CD14-positive monocyte (primary cell): Measurements from ENCODE around the gene COL19A1. TPM values are rescaled to one million over a fixed set of nuclear protein-coding genes. Genes with fewer than 3 reads are reported as not detected.

ENCODE experiments used
- DNase-seq, 3 donors: peaks; one replicate each; pipeline ENCODE4 v3.0.0-alpha.2; 2011 to 2022
- H2AFZ ChIP-seq: 2 replicates; pipeline ENCODE4 v1.6.0; 2012; ENCODE audit warnings: mild to moderate bottlenecking, low read depth, low read length, inconsistent platforms; ENCODE audit not compliant: insufficient read depth, poor library complexity, severe bottlenecking
- H3K27ac ChIP-seq, 2 donors: 1 replicate in 1 of 2; 2 replicates in 1 of 2; pipeline ENCODE4 v1.5.1; 2012 to 2013; ENCODE audit warnings: low read length in 2 of 2, control low read depth in 1 of 2, inconsistent platforms in 1 of 2, low read depth in 1 of 2, mild to moderate bottlenecking in 1 of 2
- H3K27me3 ChIP-seq, 2 donors: one replicate each; pipeline versions ENCODE4 v1.6.0 to v1.6.1; 2011 to 2013; ENCODE audit warnings: low read length in 2 of 2; ENCODE audit not compliant: control insufficient read depth in 2 of 2, insufficient read depth in 2 of 2
- H3K36me3 ChIP-seq, 2 donors: replicated peaks in 1 of 2; 1 replicate in 1 of 2; 2 replicates in 1 of 2; pipeline versions ENCODE4 v1.5.1 to v1.6.1; 2012 to 2013; ENCODE audit warnings: low read length in 2 of 2, control low read depth in 1 of 2, inconsistent platforms in 1 of 2, mild to moderate bottlenecking in 1 of 2; ENCODE audit not compliant: insufficient read depth in 2 of 2, control insufficient read depth in 1 of 2
- H3K4me1 ChIP-seq, 2 donors: 1 replicate in 1 of 2; 2 replicates in 1 of 2; pipeline versions ENCODE4 v1.5.1 to v1.6.1; 2012 to 2013; ENCODE audit warnings: low read length in 2 of 2, control low read depth in 1 of 2, inconsistent platforms in 1 of 2, mild to moderate bottlenecking in 1 of 2, moderate library complexity in 1 of 2; ENCODE audit not compliant: insufficient read depth in 2 of 2, control insufficient read depth in 1 of 2
- H3K4me2 ChIP-seq: replicated peaks from 2 replicates; pipeline ENCODE3; 2012; ENCODE audit warnings: low read length, moderate library complexity, mild to moderate bottlenecking; ENCODE audit not compliant: poor library complexity, severe bottlenecking; ENCODE audit errors: extremely low read depth
- H3K4me3 ChIP-seq, 3 experiments: fragments of 200-600 bp in 1 of 3; sonication (generic) in 1 of 3; replicated peaks in 1 of 3; 1 replicate in 2 of 3; 2 replicates in 1 of 3; pipeline ENCODE4 v1.5.1; 2011 to 2013; ENCODE audit warnings: low read length in 3 of 3, mild to moderate bottlenecking in 3 of 3, control low read depth in 2 of 3, low read depth in 2 of 3, inconsistent platforms in 1 of 3, moderate library complexity in 1 of 3
- H3K79me2 ChIP-seq: 2 replicates; pipeline ENCODE4 v1.6.0; 2012; ENCODE audit warnings: mild to moderate bottlenecking, control low read depth, inconsistent platforms, low read length, moderate library complexity; ENCODE audit not compliant: insufficient read depth
- H3K9ac ChIP-seq: 2 replicates; pipeline ENCODE4 v1.6.0; 2017; ENCODE audit warnings: low read length, mild to moderate bottlenecking; ENCODE audit not compliant: insufficient read depth, poor library complexity, severe bottlenecking
- H3K9me3 ChIP-seq, 2 donors: replicated peaks in 1 of 2; 1 replicate in 1 of 2; 2 replicates in 1 of 2; pipeline versions ENCODE4 v1.5.1 to v1.6.1; 2012 to 2013; ENCODE audit warnings: low read length in 2 of 2, control low read depth in 1 of 2; ENCODE audit not compliant: control insufficient read depth in 1 of 2, insufficient read depth in 1 of 2
- H4K20me1 ChIP-seq: 2 replicates; pipeline ENCODE4 v1.6.0; 2012; ENCODE audit warnings: mild to moderate bottlenecking, low read length, control low read depth, moderate library complexity; ENCODE audit not compliant: insufficient read depth
- H3K27ac Mint-ChIP-seq, 7 donors: one replicate each; pipeline ENCODE4 v1.8.0; 2020; ENCODE audit warnings: mild to moderate bottlenecking in 7 of 7, mixed read lengths in 7 of 7, moderate library complexity in 6 of 7, inconsistent platforms in 2 of 7
- H3K27me3 Mint-ChIP-seq, 3 donors: one replicate each; pipeline ENCODE4 v1.8.0; 2021 to 2022; ENCODE audit warnings: low read depth in 3 of 3, mild to moderate bottlenecking in 3 of 3, mixed read lengths in 3 of 3, moderate library complexity in 3 of 3, inconsistent platforms in 1 of 3
- H3K36me3 Mint-ChIP-seq, 2 donors: one replicate each; pipeline ENCODE4 v1.8.0; 2020; ENCODE audit warnings: mixed read lengths in 2 of 2, inconsistent platforms in 1 of 2, mild to moderate bottlenecking in 1 of 2
- H3K4me1 Mint-ChIP-seq: one replicate; pipeline ENCODE4 v1.8.0; 2020; ENCODE audit warnings: mild to moderate bottlenecking, mixed read lengths
- H3K4me3 Mint-ChIP-seq, 2 donors: one replicate each; pipeline ENCODE4 v1.8.0; 2020; ENCODE audit warnings: mild to moderate bottlenecking in 2 of 2, mixed read lengths in 2 of 2, moderate library complexity in 1 of 2
- H3K9me3 Mint-ChIP-seq, 7 donors: one replicate each; pipeline ENCODE4 v1.8.0; 2020 to 2022; ENCODE audit warnings: mixed read lengths in 7 of 7, mild to moderate bottlenecking in 6 of 7, moderate library complexity in 6 of 7, inconsistent platforms in 2 of 7
- WGBS: methylation state at CpG from one replicate; pipeline ENCODE4 v1.1.5; 2013; ENCODE audit warnings: missing lambda C conversion rate; ENCODE audit not compliant: insufficient coverage; 5-methylcytosine and 5-hydroxymethylcytosine counted together
- intact Hi-C, 2 donors: fragments of 100-400 bp; cut with micrococcal nuclease; formaldehyde crosslinking; loops; one replicate each; pipeline versions ENCODE4 v1.15.0 to v1.15.1; 2023
- polyA plus RNA-seq, 3 donors: library from polyadenylated mRNA; depleted of rRNA in 1 of 3; unstranded in 2 of 3; stranded (reverse) in 1 of 3; fragments of 300-500 nt in 2 of 3; fragments of >200 nt in 1 of 3; fragmentation: Illumina TruSeq in 2 of 3; gene quantifications; 1 replicate in 2 of 3; 2 replicates in 1 of 3; pipeline ENCODE4 v1.2.3, GENCODE V29; 2012 to 2021
- TF ChIP-seq, protein P1 (sequence below): fragments of 200-600 bp; IDR thresholded peaks from one replicate; pipeline ENCODE4 v1.8.0; 2022; ENCODE audit warnings: antibody characterized with exemption, mild to moderate bottlenecking

COL19A1 gene
- polyA plus RNA-seq, 3 donors = not detected

DNA sequence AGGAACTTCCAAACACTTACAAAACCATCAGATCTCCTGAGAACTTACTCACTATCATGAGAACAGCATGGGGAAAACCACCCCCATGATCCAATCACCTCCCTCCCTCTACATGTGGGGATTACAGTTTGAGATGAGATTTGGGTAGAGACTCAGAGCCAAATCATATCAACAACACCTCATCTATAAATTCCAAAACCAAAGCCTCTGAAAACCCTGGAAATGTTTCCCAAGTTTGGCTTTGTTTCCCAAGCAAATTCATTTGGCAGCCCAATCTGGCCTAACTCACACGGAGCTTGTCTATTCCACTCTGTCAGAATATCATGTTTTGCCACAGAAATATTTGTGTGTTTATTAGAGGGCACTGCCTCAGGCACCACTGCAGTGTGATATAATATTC lies 293.9 kb downstream of the COL19A1 start:
- H3K36me3 Mint-ChIP-seq = no peaks in the 10 kb centered on the region

DNA sequence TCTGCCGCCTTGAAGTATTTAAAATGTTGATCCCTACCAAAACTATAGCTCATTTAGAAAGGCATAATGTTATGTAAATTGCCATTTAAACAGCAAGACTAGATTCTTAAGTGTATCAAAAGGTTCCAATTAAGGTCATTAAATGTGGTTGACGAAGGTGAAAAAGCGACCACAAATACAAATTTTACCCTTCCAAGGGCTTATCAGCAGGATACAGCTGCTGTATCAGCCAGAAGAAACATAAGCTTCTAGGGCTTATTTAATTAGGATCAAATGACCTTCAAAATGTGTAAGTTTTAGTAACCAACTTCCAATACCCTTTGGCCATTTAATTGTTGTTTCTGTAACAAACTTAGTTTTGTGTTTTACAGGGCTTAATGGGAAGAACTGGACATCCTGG lies 296.6 kb downstream of the COL19A1 start:
- Histone ChIP-seq H3K9ac (no peak overlapping the region), H2AFZ (no peak overlapping the region), H3K4me2 (no peak overlapping the region), H3K9me3 (no peaks in the 10 kb centered on the region), H3K79me2 (no peaks in the 10 kb centered on the region), H3K27me3 (peaks cover 3 to 8% of the 10 kb centered on the region in 2 donors), H3K4me3 (no peak overlapping the region), H3K36me3 (no peaks in the 10 kb centered on the region), H4K20me1 (no peaks in the 10 kb centered on the region), H3K27ac (no peak overlapping the region), H3K4me1 (no peaks in the 10 kb centered on the region)
- TF ChIP-seq, protein P1, sequence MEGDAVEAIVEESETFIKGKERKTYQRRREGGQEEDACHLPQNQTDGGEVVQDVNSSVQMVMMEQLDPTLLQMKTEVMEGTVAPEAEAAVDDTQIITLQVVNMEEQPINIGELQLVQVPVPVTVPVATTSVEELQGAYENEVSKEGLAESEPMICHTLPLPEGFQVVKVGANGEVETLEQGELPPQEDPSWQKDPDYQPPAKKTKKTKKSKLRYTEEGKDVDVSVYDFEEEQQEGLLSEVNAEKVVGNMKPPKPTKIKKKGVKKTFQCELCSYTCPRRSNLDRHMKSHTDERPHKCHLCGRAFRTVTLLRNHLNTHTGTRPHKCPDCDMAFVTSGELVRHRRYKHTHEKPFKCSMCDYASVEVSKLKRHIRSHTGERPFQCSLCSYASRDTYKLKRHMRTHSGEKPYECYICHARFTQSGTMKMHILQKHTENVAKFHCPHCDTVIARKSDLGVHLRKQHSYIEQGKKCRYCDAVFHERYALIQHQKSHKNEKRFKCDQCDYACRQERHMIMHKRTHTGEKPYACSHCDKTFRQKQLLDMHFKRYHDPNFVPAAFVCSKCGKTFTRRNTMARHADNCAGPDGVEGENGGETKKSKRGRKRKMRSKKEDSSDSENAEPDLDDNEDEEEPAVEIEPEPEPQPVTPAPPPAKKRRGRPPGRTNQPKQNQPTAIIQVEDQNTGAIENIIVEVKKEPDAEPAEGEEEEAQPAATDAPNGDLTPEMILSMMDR = no peak
- H3K27ac Mint-ChIP-seq = no peak overlapping the region
- peaks cover 0 to 2% (median 0%) of the 10 kb centered on the region in 7 donors for H3K9me3 Mint-ChIP-seq
- no CpG with 5 or more reads among the region's 3 CpGs for WGBS
- no peaks in the 10 kb centered on the region for H3K4me1 Mint-ChIP-seq
- no peak overlapping the region for H3K4me3 Mint-ChIP-seq
- H3K36me3 Mint-ChIP-seq = no peaks in the 10 kb centered on the region
- DNase-seq = no peak
- intact Hi-C loops = no loop called here
- H3K27me3 Mint-ChIP-seq = peaks cover 3 to 24% (median 9%) of the 10 kb centered on the region in 3 donors

More for the DNA sequence above, 293.9 kb downstream of the COL19A1 start:
- Histone ChIP-seq H4K20me1 (no peaks in the 10 kb centered on the region), H3K79me2 (no peaks in the 10 kb centered on the region), H3K4me2 (no peak overlapping the region), H3K9ac (no peak overlapping the region), H2AFZ (no peak overlapping the region), H3K4me1 (no peaks in the 10 kb centered on the region), H3K27ac (no peak overlapping the region), H3K4me3 (no peak overlapping the region), H3K9me3 (no peaks in the 10 kb centered on the region), H3K36me3 (no peaks in the 10 kb centered on the region), H3K27me3 (no peaks in the 10 kb centered on the region)
- Mint-ChIP-seq H3K4me3 (no peak overlapping the region), H3K9me3 (peaks cover 0 to 2% (median 0%) of the 10 kb centered on the region in 7 donors), H3K27me3 (peaks cover 0 to 7% (median 1%) of the 10 kb centered on the region in 3 donors), H3K4me1 (no peaks in the 10 kb centered on the region), H3K27ac (no peak overlapping the region)
- intact Hi-C loops = no loop called here
- no CpG with 5 or more reads among the region's 1 CpG for WGBS
- no peak for DNase-seq
- TF ChIP-seq, protein P1 = no peak
